ENCODE measurements around the gene SPOCK1. TPM values are rescaled to one million over a fixed set of nuclear protein-coding genes. Genes with fewer than 3 reads are reported as not detected.

SPOCK1 gene
- total and polyA plus RNA-seq, 2 donors (not counting 3 experiments of a cell fraction or from before 2014, with no cell fraction given): 144 to 280 TPM

GRCh38 chr5:137310051-137310730, 188.9 kb downstream of the SPOCK1 start:
- Histone ChIP-seq H3K9ac (replicated peaks; ENCODE audit: extremely low read depth, insufficient read depth, low read length) (peak overlapping the region; percentile 43), H3K9me1 (replicated peaks; ENCODE audit: control insufficient read depth, extremely low read depth, insufficient read depth, low read length) (no peaks in the 10 kb centered on the region), H3K4me2 (ENCODE audit: insufficient read depth, low read length) (peak overlapping the region; percentile 67), H3K4me3 (replicated peaks in 1 of 3; ENCODE audit: insufficient read depth in 1 of 3, low read depth in 1 of 3, low read length in 3 of 3) (no peak overlapping the region), H3K79me2 (ENCODE audit: control insufficient read depth, insufficient read depth, low read length) (peaks cover 36% of the 10 kb centered on the region), H3K9me3 (replicated peaks; ENCODE audit: control insufficient read depth, insufficient read depth, low read length) (no peaks in the 10 kb centered on the region), H4K20me1 (replicated peaks; ENCODE audit: control insufficient read depth, extremely low read depth, insufficient read depth, low read length) (no peaks in the 10 kb centered on the region), H3K27me3 (ENCODE audit: control insufficient read depth in 2 of 2, insufficient read depth in 2 of 2, low read length in 2 of 2) (no peaks in the 10 kb centered on the region), H3K36me3 (ENCODE audit: control insufficient read depth in 2 of 2, extremely low read depth in 1 of 2, insufficient read depth in 2 of 2, low read length in 2 of 2) (no peaks in the 10 kb centered on the region), H3K4me1 (ENCODE audit: control insufficient read depth, extremely low read depth, insufficient read depth, low read length) (peaks cover 19% of the 10 kb centered on the region), H3K27ac (ENCODE audit: insufficient read depth, low read depth, low read length) (peak overlapping the region; percentile 84), H2AFZ (ENCODE audit: low read depth, low read length) (no peak overlapping the region)
- POLR2A ChIA-PET: interaction anchor here (1.2 to 1.5 kb wide), 2 partner anchors 10 kb away, joined by 5 to 8 read pairs; no protein-coding TSS in a partner anchor
- BruUV-seq (replicated peaks): TSS peak; percentile 90
- dilution Hi-C loops (cut with MboI; ENCODE audit: extremely low pct_ligation_motif_present, low sequenced_read_pairs) (no loop called here), intact Hi-C loops (cut with micrococcal nuclease) (loop anchor here (1.0 kb wide), 1 partner anchor 10 kb away; no protein-coding TSS in a partner anchor)
- TF ChIP-seq JUN (IDR thresholded peaks at IDR 0.05; ENCODE audit: borderline replicate concordance, insufficient read depth, insufficient read length, low read depth) (peak; percentile 79), MAX (IDR thresholded peaks at IDR 0.05; ENCODE audit: insufficient read depth, insufficient read length) (no peak), POLR2AphosphoS5 (IDR thresholded peaks at IDR 0.05; ENCODE audit: insufficient read depth, low read depth, low read length) (peak; percentile 46), POLR2A (IDR thresholded peaks at IDR 0.05; ENCODE audit: low read depth, low read length) (no peak), FOS (IDR thresholded peaks at IDR 0.05; ENCODE audit: borderline replicate concordance, insufficient read depth, low read length) (peak; percentile 78)
- CTCF ChIA-PET: interaction anchor here (1.0 to 2.1 kb wide), 7 partner anchors 9 to 508 kb away, joined by 3 to 32 read pairs (median 5); no protein-coding TSS in a partner anchor
- FAIRE-seq: peak; percentile 96
- DNase-seq (ENCODE audit: low read depth, low spot score): peak; percentile 81

- Histone ChIP-seq H3K27me3 (ENCODE audit: control insufficient read depth in 2 of 2, insufficient read depth in 2 of 2, low read length in 2 of 2) (no peaks in the 10 kb centered on the region), H4K20me1 (replicated peaks; ENCODE audit: control insufficient read depth, extremely low read depth, insufficient read depth, low read length) (no peaks in the 10 kb centered on the region), H3K9me1 (replicated peaks; ENCODE audit: control insufficient read depth, extremely low read depth, insufficient read depth, low read length) (no peaks in the 10 kb centered on the region), H3K9ac (replicated peaks; ENCODE audit: extremely low read depth, insufficient read depth, low read length) (no peak overlapping the region), H2AFZ (ENCODE audit: low read depth, low read length) (no peak overlapping the region), H3K79me2 (ENCODE audit: control insufficient read depth, insufficient read depth, low read length) (peaks cover 34% of the 10 kb centered on the region), H3K4me3 (replicated peaks in 1 of 3; ENCODE audit: insufficient read depth in 1 of 3, low read depth in 1 of 3, low read length in 3 of 3) (no peak overlapping the region), H3K4me1 (ENCODE audit: control insufficient read depth, extremely low read depth, insufficient read depth, low read length) (peaks cover 22% of the 10 kb centered on the region), H3K9me3 (replicated peaks; ENCODE audit: control insufficient read depth, insufficient read depth, low read length) (no peaks in the 10 kb centered on the region), H3K27ac (ENCODE audit: insufficient read depth, low read depth, low read length) (peak overlapping the region; percentile 5), H3K4me2 (ENCODE audit: insufficient read depth, low read length) (no peak overlapping the region), H3K36me3 (ENCODE audit: control insufficient read depth in 2 of 2, extremely low read depth in 1 of 2, insufficient read depth in 2 of 2, low read length in 2 of 2) (no peaks in the 10 kb centered on the region)
- ChIA-PET POLR2A (no interaction called here), CTCF (interaction anchor here (1.0 to 2.1 kb wide), 5 partner anchors 8 to 36 kb away, joined by 3 to 32 read pairs (median 7); no protein-coding TSS in a partner anchor)
- intact Hi-C loops (cut with micrococcal nuclease) (no loop called here), dilution Hi-C loops (cut with MboI; ENCODE audit: extremely low pct_ligation_motif_present, low sequenced_read_pairs) (no loop called here)
- FAIRE-seq: no peak
- TF ChIP-seq MYC (IDR thresholded peaks at IDR 0.05; ENCODE audit: low read depth, low read length) (no peak), FOS (IDR thresholded peaks at IDR 0.05; ENCODE audit: borderline replicate concordance, insufficient read depth, low read length) (no peak), CTCF (IDR thresholded peaks at IDR 0.05; ENCODE audit: extremely low read depth in 1 of 2, insufficient read depth in 1 of 2, low read depth in 1 of 2, low read length in 2 of 2) (no peak), JUN (IDR thresholded peaks at IDR 0.05; ENCODE audit: borderline replicate concordance, insufficient read depth, insufficient read length, low read depth) (no peak), MAX (IDR thresholded peaks at IDR 0.05; ENCODE audit: insufficient read depth, insufficient read length) (no peak), GATA2 (IDR thresholded peaks at IDR 0.05; ENCODE audit: insufficient read depth, insufficient read length, low read depth, low read length) (no peak)
- BruUV-seq (replicated peaks): no TSS peak
- no peak for DNase-seq (ENCODE audit: low read depth, low spot score)
Observed at GRCh38 chr5:137309290-137309689, 189.8 kb downstream of the SPOCK1 start.

Measured in endothelial cell of umbilical vein (primary cell).